IMR-90 (cell line): ENCODE results near the gene FNDC4. TPM values are rescaled to one million over a fixed set of nuclear protein-coding genes. Genes with fewer than 3 reads are reported as not detected.

ENCODE experiments used
- ATAC-seq: fragments of 200-7000 bp; cut with Tn5 transposase; 2 replicates; pipeline ENCODE4 v1.9.1; 2020; ENCODE audit warnings: low read depth, mild to moderate bottlenecking, moderate library complexity
- BruUV-seq: library from RNA; stranded (reverse); fragments of 400-500 nt; replicated peaks from 2 replicates; lab custom pipeline; 2021; lab: Mats Ljungman, UMichigan
- CTCF ChIA-PET: fragments of 300-600 bp; formaldehyde crosslinking; extraction: SDS; loops from one replicate; lab custom pipeline; 2021; ENCODE audit warnings: antibody characterized with exemption; lab: Yijun Ruan, JAX
- POLR2A ChIA-PET: fragments of 300-600 bp; sonication (Branson Sonifier 250); formaldehyde crosslinking; loops from one replicate; lab custom pipeline; 2022; ENCODE audit warnings: antibody characterized with exemption; ENCODE audit not compliant: unreplicated experiment; lab: Charles Lee
- DNase-seq: peaks from one replicate; pipeline ENCODE4 v3.0.0; 2013
- H2AFZ ChIP-seq: replicated peaks from 2 replicates; pipeline ENCODE3; 2013; ENCODE audit warnings: low read length, mild to moderate bottlenecking; ENCODE audit not compliant: poor library complexity
- H2AK5ac ChIP-seq: 2 replicates; pipeline ENCODE4 v1.6.1; 2013; ENCODE audit warnings: low read depth, low read length, inconsistent platforms
- H2AK9ac ChIP-seq: replicated peaks from 2 replicates; pipeline ENCODE3; 2013; ENCODE audit warnings: mild to moderate bottlenecking, low read depth, low read length, moderate library complexity; ENCODE audit not compliant: poor library complexity
- H2BK120ac ChIP-seq: 2 replicates; pipeline ENCODE4 v1.6.1; 2013; ENCODE audit warnings: low read depth, low read length, inconsistent platforms
- H2BK15ac ChIP-seq: 3 replicates; pipeline ENCODE4 v1.6.1; 2013; ENCODE audit warnings: low read depth, low read length, inconsistent platforms
- H2BK20ac ChIP-seq: 2 replicates; pipeline ENCODE4 v1.6.1; 2013; ENCODE audit warnings: low read depth, mild to moderate bottlenecking, inconsistent platforms, low read length, moderate library complexity
- H2BK5ac ChIP-seq: 2 replicates; pipeline ENCODE4 v1.6.1; 2013; ENCODE audit warnings: mild to moderate bottlenecking, low read depth, low read length, inconsistent platforms; ENCODE audit not compliant: poor library complexity, severe bottlenecking
- H3K14ac ChIP-seq: replicated peaks from 2 replicates; pipeline ENCODE4 v1.6.1; 2013; ENCODE audit warnings: low read depth, low read length, inconsistent platforms
- H3K18ac ChIP-seq: 2 replicates; pipeline ENCODE4 v1.6.1; 2013; ENCODE audit warnings: low read depth, low read length, control low read depth
- H3K23ac ChIP-seq: 2 replicates; pipeline ENCODE4 v1.6.1; 2013; ENCODE audit warnings: low read depth, low read length, inconsistent platforms
- H3K27ac ChIP-seq: 2 replicates; pipeline ENCODE4 v1.5.1; 2013; ENCODE audit warnings: mild to moderate bottlenecking, control low read depth, low read length; ENCODE audit not compliant: insufficient read depth
- H3K27me3 ChIP-seq: 2 replicates; pipeline ENCODE4 v1.6.1; 2013; ENCODE audit warnings: low read length; ENCODE audit not compliant: control insufficient read depth, insufficient read depth
- H3K36me3 ChIP-seq: 2 replicates; pipeline ENCODE4 v1.6.1; 2013; ENCODE audit warnings: low read length, mixed read lengths; ENCODE audit not compliant: control insufficient read depth, insufficient read depth
- H3K4ac ChIP-seq: 2 replicates; pipeline ENCODE4 v1.6.1; 2013; ENCODE audit warnings: low read depth, low read length, inconsistent platforms
- H3K4me1 ChIP-seq: 2 replicates; pipeline ENCODE4 v1.6.1; 2013; ENCODE audit warnings: low read length, mixed read lengths; ENCODE audit not compliant: control insufficient read depth, insufficient read depth
- H3K4me2 ChIP-seq: 2 replicates; pipeline ENCODE4 v1.6.1; 2013; ENCODE audit warnings: low read depth, mild to moderate bottlenecking, control low read depth, low read length, moderate library complexity
- H3K4me3 ChIP-seq: 2 replicates; pipeline ENCODE4 v1.5.1; 2013; ENCODE audit warnings: low read depth, mild to moderate bottlenecking, control low read depth, low read length, moderate library complexity; ENCODE audit not compliant: insufficient read depth
- H3K56ac ChIP-seq: 2 replicates; pipeline ENCODE4 v1.6.1; 2013; ENCODE audit warnings: low read length, inconsistent platforms; ENCODE audit not compliant: insufficient read depth; ENCODE audit errors: extremely low read depth
- H3K79me1 ChIP-seq, 2 experiments: 2 replicates each; pipeline ENCODE4 v1.6.1; 2013; ENCODE audit warnings: low read length in 2 of 2, inconsistent platforms in 1 of 2, low read depth in 1 of 2
- H3K9ac ChIP-seq: 2 replicates; pipeline ENCODE4 v1.6.1; 2013; ENCODE audit warnings: low read depth, low read length, control low read depth
- H3K9me1 ChIP-seq: 2 replicates; pipeline ENCODE4 v1.6.1; 2013; ENCODE audit warnings: low read length, inconsistent platforms; ENCODE audit not compliant: insufficient read depth
- H3K9me3 ChIP-seq: 2 replicates; pipeline ENCODE4 v1.6.1; 2013; ENCODE audit warnings: low read length; ENCODE audit not compliant: control insufficient read depth, insufficient read depth
- H4K20me1 ChIP-seq: 2 replicates; pipeline ENCODE4 v1.6.1; 2013; ENCODE audit warnings: low read length, inconsistent platforms; ENCODE audit not compliant: insufficient read depth
- H4K5ac ChIP-seq: 2 replicates; pipeline ENCODE4 v1.6.1; 2013; ENCODE audit warnings: mild to moderate bottlenecking, low read depth, low read length, control low read depth
- H4K8ac ChIP-seq, 2 experiments: 2 replicates each; pipeline ENCODE4 v1.6.1; 2013; ENCODE audit warnings: low read depth in 2 of 2, low read length in 2 of 2, control low read depth in 1 of 2, inconsistent platforms in 1 of 2
- H4K91ac ChIP-seq: 2 replicates; pipeline ENCODE4 v1.6.1; 2013; ENCODE audit warnings: low read depth, low read length, inconsistent platforms; ENCODE audit not compliant: insufficient read depth
- BHLHE40 ChIP-seq: fragments of 150-350 bp; IDR thresholded peaks from 2 replicates; pipeline ENCODE4 v1.6.1; 2016; ENCODE audit warnings: mild to moderate bottlenecking, low read depth, low read length
- CEBPB ChIP-seq: IDR thresholded peaks from 2 replicates; pipeline ENCODE4 v1.6.1; 2012; ENCODE audit warnings: low read depth, low read length, improper control_type of control experiment
- CHD1 ChIP-seq: IDR thresholded peaks from 2 replicates; pipeline ENCODE4 v1.6.1; 2012; ENCODE audit warnings: low read depth, low read length, improper control_type of control experiment
- FOS ChIP-seq: fragments of 150-350 bp; IDR thresholded peaks from 2 replicates; pipeline ENCODE4 v1.6.1; 2016; ENCODE audit warnings: low read depth, low read length
- MAFK ChIP-seq: IDR thresholded peaks from 2 replicates; pipeline ENCODE4 v1.6.1; 2012; ENCODE audit warnings: low read depth, low read length, improper control_type of control experiment
- MAZ ChIP-seq: IDR thresholded peaks from 2 replicates; pipeline ENCODE4 v1.6.1; 2012; ENCODE audit warnings: low read depth, mild to moderate bottlenecking, low read length, improper control_type of control experiment, moderate library complexity, borderline replicate concordance
- MXI1 ChIP-seq: IDR thresholded peaks from 2 replicates; pipeline ENCODE4 v1.6.1; 2012; ENCODE audit warnings: low read depth, mild to moderate bottlenecking, low read length, moderate library complexity, borderline replicate concordance
- NFE2L2 ChIP-seq: fragments of 150-350 bp; IDR thresholded peaks from 2 replicates; pipeline ENCODE4 v1.6.1; 2016; ENCODE audit warnings: low read depth, mild to moderate bottlenecking, low read length
- POLR2A ChIP-seq: IDR thresholded peaks from 2 replicates; pipeline ENCODE4 v1.6.1; 2012; ENCODE audit warnings: mild to moderate bottlenecking, low read depth, low read length
- RAD21 ChIP-seq: IDR thresholded peaks from 2 replicates; pipeline ENCODE4 v1.6.1; 2012; ENCODE audit warnings: low read length, improper control_type of control experiment
- RCOR1 ChIP-seq: IDR thresholded peaks from 2 replicates; pipeline ENCODE4 v1.6.1; 2012; ENCODE audit warnings: mild to moderate bottlenecking, low read length, improper control_type of control experiment; ENCODE audit not compliant: insufficient replicate concordance
- RFX5 ChIP-seq: IDR thresholded peaks from 2 replicates; pipeline ENCODE4 v1.8.0; 2012; ENCODE audit warnings: low read depth, mild to moderate bottlenecking, low read length, moderate library complexity
- SMC3 ChIP-seq: fragments of 150-350 bp; IDR thresholded peaks from 2 replicates; pipeline ENCODE4 v1.6.1; 2016; ENCODE audit warnings: low read depth, mild to moderate bottlenecking, antibody characterized with exemption, low read length, moderate library complexity
- WGBS, 2 experiments: methylation state at CpG; one replicate each; pipeline versions ENCODE4 v1.1.5 to v1.1.7; 2013; ENCODE audit warnings: missing lambda C conversion rate in 2 of 2; ENCODE audit not compliant: insufficient read length in 1 of 2; ENCODE audit errors: extremely low coverage in 2 of 2; 5-methylcytosine and 5-hydroxymethylcytosine counted together
- dilution Hi-C: fragments of 300-500 bp; cut with HindIII; formaldehyde crosslinking; loops from one replicate; pipeline ENCODE4 v1.14.3; 2018; ENCODE audit warnings: low sequenced_read_pairs; ENCODE audit not compliant: unreplicated experiment
- in situ Hi-C: fragments of 300-500 bp; cut with MboI; formaldehyde crosslinking; loops from 3 replicates; pipeline ENCODE4 v1.14.3; 2019; ENCODE audit warnings: low sequenced_read_pairs, inconsistent platforms, mixed read lengths
- intact Hi-C: fragments of 100-400 bp; cut with micrococcal nuclease; formaldehyde crosslinking; loops from 2 replicates; pipeline ENCODE4 v1.10.0; 2022
- polyA plus RNA-seq, 3 experiments: library from polyadenylated mRNA; depleted of rRNA; stranded (reverse); fragments of >200 nt; gene quantifications; 2 replicates each; pipeline ENCODE4 v1.2.3, GENCODE V29; 2012; ENCODE audit warnings: low replicate concordance in 1 of 3
- total RNA-seq: library from RNA; depleted of rRNA; stranded (reverse); fragments of >200 nt; gene quantifications from 2 replicates; pipeline ENCODE4 v1.2.3, GENCODE V29; 2012
- TF ChIP-seq, protein P1 (sequence below): conservative IDR thresholded peaks from 2 replicates; pipeline ENCODE4 v1.5.1; 2012; ENCODE audit warnings: mild to moderate bottlenecking, low read depth, low read length, improper control_type of control experiment
- TF ChIP-seq, protein P2 (sequence below): fragments of 150-350 bp; IDR thresholded peaks from 2 replicates; pipeline ENCODE4 v1.6.1; 2016; ENCODE audit warnings: low read depth, mild to moderate bottlenecking, low read length, moderate library complexity, borderline replicate concordance
- TF ChIP-seq, protein P3 (sequence below): fragments of 150-350 bp; IDR thresholded peaks from 2 replicates; pipeline ENCODE4 v1.6.1; 2017; ENCODE audit warnings: mild to moderate bottlenecking, antibody characterized with exemption, low read length, low read depth

The FNDC4 gene
- total and polyA plus RNA-seq, 2 of the 4 experiments (the other 2 are of a cell fraction) = 7.3 to 11.1 TPM

DNA sequence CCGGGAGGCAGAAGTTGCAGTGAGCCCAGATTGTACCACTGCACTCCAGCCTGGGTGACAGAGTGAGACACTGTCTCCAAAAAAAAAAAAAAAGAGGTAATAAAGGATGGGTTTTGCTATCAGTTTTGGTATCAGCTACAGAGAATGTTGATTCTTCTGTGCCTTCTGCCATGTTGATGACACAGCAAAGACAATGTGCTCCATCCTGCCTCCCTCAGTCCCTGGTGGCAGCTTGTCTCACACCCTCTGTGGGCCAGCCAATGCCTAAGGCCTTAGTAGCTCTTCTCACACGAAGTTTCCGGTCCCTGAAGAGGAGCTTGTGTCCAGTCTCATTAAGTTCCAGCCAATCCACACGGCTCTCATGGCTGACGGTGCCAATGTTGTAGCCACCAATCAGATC, 23.0 kb downstream of the FNDC4 start:
- no peaks in the 10 kb centered on the region for H3K4me1 ChIP-seq
- no peaks in the 10 kb centered on the region for H3K27me3 ChIP-seq
- no peaks in the 10 kb centered on the region for H4K20me1 ChIP-seq
- no peak overlapping the region for H2AK9ac ChIP-seq
- H3K4ac ChIP-seq = no peak overlapping the region
- H3K18ac ChIP-seq = no peak overlapping the region
- no peak for TF ChIP-seq POLR2A
- TF ChIP-seq SMC3 = no peak
- TF ChIP-seq MXI1 = no peak
- TF ChIP-seq FOS = no peak
- TF ChIP-seq MAZ = no peak
- no peak for TF ChIP-seq NFE2L2
- no peak for TF ChIP-seq RAD21
- no peak for TF ChIP-seq RCOR1
- TF ChIP-seq CEBPB = no peak
- TF ChIP-seq MAFK = no peak
- no peak for TF ChIP-seq RFX5
- TF ChIP-seq, protein P1, sequence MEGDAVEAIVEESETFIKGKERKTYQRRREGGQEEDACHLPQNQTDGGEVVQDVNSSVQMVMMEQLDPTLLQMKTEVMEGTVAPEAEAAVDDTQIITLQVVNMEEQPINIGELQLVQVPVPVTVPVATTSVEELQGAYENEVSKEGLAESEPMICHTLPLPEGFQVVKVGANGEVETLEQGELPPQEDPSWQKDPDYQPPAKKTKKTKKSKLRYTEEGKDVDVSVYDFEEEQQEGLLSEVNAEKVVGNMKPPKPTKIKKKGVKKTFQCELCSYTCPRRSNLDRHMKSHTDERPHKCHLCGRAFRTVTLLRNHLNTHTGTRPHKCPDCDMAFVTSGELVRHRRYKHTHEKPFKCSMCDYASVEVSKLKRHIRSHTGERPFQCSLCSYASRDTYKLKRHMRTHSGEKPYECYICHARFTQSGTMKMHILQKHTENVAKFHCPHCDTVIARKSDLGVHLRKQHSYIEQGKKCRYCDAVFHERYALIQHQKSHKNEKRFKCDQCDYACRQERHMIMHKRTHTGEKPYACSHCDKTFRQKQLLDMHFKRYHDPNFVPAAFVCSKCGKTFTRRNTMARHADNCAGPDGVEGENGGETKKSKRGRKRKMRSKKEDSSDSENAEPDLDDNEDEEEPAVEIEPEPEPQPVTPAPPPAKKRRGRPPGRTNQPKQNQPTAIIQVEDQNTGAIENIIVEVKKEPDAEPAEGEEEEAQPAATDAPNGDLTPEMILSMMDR = no peak
- TF ChIP-seq, protein P2, sequence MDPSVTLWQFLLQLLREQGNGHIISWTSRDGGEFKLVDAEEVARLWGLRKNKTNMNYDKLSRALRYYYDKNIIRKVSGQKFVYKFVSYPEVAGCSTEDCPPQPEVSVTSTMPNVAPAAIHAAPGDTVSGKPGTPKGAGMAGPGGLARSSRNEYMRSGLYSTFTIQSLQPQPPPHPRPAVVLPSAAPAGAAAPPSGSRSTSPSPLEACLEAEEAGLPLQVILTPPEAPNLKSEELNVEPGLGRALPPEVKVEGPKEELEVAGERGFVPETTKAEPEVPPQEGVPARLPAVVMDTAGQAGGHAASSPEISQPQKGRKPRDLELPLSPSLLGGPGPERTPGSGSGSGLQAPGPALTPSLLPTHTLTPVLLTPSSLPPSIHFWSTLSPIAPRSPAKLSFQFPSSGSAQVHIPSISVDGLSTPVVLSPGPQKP = no peak
- TF ChIP-seq CHD1 = no peak
- TF ChIP-seq BHLHE40 = no peak
- TF ChIP-seq, protein P3, sequence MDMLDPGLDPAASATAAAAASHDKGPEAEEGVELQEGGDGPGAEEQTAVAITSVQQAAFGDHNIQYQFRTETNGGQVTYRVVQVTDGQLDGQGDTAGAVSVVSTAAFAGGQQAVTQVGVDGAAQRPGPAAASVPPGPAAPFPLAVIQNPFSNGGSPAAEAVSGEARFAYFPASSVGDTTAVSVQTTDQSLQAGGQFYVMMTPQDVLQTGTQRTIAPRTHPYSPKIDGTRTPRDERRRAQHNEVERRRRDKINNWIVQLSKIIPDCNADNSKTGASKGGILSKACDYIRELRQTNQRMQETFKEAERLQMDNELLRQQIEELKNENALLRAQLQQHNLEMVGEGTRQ = no peak
- dilution Hi-C loops = no loop called here
- ATAC-seq (no peak), DNase-seq (no peak)
- H2AK5ac ChIP-seq = no peak overlapping the region
- H2BK15ac ChIP-seq = no peak overlapping the region
- WGBS, 2 experiments = 86% methylated on average over 1 of the region's 5 CpGs; no CpG with 5 or more reads in 1 of the 2 experiments
- ChIA-PET POLR2A (no interaction called here), CTCF (no interaction called here)
- H3K9me3 ChIP-seq = no peaks in the 10 kb centered on the region
- no peak overlapping the region for H2BK120ac ChIP-seq
- peaks cover 2% of the 10 kb centered on the region; the same call in 1 of the 2 replicates for H3K9me1 ChIP-seq
- H4K5ac ChIP-seq = no peak overlapping the region
- H2BK5ac ChIP-seq = no peak overlapping the region
- H3K14ac ChIP-seq = no peak overlapping the region
- no peak overlapping the region for H4K91ac ChIP-seq
- H3K79me1 ChIP-seq = no peaks in the 10 kb centered on the region
- H2AFZ ChIP-seq = no peak overlapping the region
- intact Hi-C loops = no loop called here
- H3K4me3 ChIP-seq = no peak overlapping the region
- no peak overlapping the region for H3K27ac ChIP-seq
- no TSS peak for BruUV-seq
- H2BK20ac ChIP-seq = no peak overlapping the region
- H3K4me2 ChIP-seq = no peak overlapping the region
- in situ Hi-C loops = no loop called here
- H3K23ac ChIP-seq = no peak overlapping the region
- no peak overlapping the region for H4K8ac ChIP-seq
- H3K36me3 ChIP-seq = peaks cover 22% of the 10 kb centered on the region
- H3K56ac ChIP-seq = no peak overlapping the region
- H3K9ac ChIP-seq = no peak overlapping the region
